IMR-90 (cell line): ENCODE data around the gene ZFR2. TPM values are rescaled to one million over a fixed set of nuclear protein-coding genes. Genes with fewer than 3 reads are reported as not detected.

Source experiments
- ATAC-seq: fragments of 200-7000 bp; cut with Tn5 transposase; 2 replicates; pipeline ENCODE4 v1.9.1; 2020; ENCODE audit warnings: low read depth, mild to moderate bottlenecking, moderate library complexity
- BruUV-seq: library from RNA; stranded (reverse); fragments of 400-500 nt; replicated peaks from 2 replicates; lab custom pipeline; 2021; lab: Mats Ljungman, UMichigan
- CTCF ChIA-PET: fragments of 300-600 bp; formaldehyde crosslinking; extraction: SDS; loops from one replicate; lab custom pipeline; 2021; ENCODE audit warnings: antibody characterized with exemption; lab: Yijun Ruan, JAX
- POLR2A ChIA-PET: fragments of 300-600 bp; sonication (Branson Sonifier 250); formaldehyde crosslinking; loops from one replicate; lab custom pipeline; 2022; ENCODE audit warnings: antibody characterized with exemption; ENCODE audit not compliant: unreplicated experiment; lab: Charles Lee
- DNase-seq: peaks from one replicate; pipeline ENCODE4 v3.0.0; 2013
- H2AFZ ChIP-seq: replicated peaks from 2 replicates; pipeline ENCODE3; 2013; ENCODE audit warnings: low read length, mild to moderate bottlenecking; ENCODE audit not compliant: poor library complexity
- H2AK5ac ChIP-seq: 2 replicates; pipeline ENCODE4 v1.6.1; 2013; ENCODE audit warnings: low read depth, low read length, inconsistent platforms
- H2AK9ac ChIP-seq: replicated peaks from 2 replicates; pipeline ENCODE3; 2013; ENCODE audit warnings: mild to moderate bottlenecking, low read depth, low read length, moderate library complexity; ENCODE audit not compliant: poor library complexity
- H2BK120ac ChIP-seq: 2 replicates; pipeline ENCODE4 v1.6.1; 2013; ENCODE audit warnings: low read depth, low read length, inconsistent platforms
- H2BK15ac ChIP-seq: 3 replicates; pipeline ENCODE4 v1.6.1; 2013; ENCODE audit warnings: low read depth, low read length, inconsistent platforms
- H2BK20ac ChIP-seq: 2 replicates; pipeline ENCODE4 v1.6.1; 2013; ENCODE audit warnings: low read depth, mild to moderate bottlenecking, inconsistent platforms, low read length, moderate library complexity
- H2BK5ac ChIP-seq: 2 replicates; pipeline ENCODE4 v1.6.1; 2013; ENCODE audit warnings: mild to moderate bottlenecking, low read depth, low read length, inconsistent platforms; ENCODE audit not compliant: poor library complexity, severe bottlenecking
- H3K14ac ChIP-seq: replicated peaks from 2 replicates; pipeline ENCODE4 v1.6.1; 2013; ENCODE audit warnings: low read depth, low read length, inconsistent platforms
- H3K18ac ChIP-seq: 2 replicates; pipeline ENCODE4 v1.6.1; 2013; ENCODE audit warnings: low read depth, low read length, control low read depth
- H3K23ac ChIP-seq: 2 replicates; pipeline ENCODE4 v1.6.1; 2013; ENCODE audit warnings: low read depth, low read length, inconsistent platforms
- H3K27ac ChIP-seq: 2 replicates; pipeline ENCODE4 v1.5.1; 2013; ENCODE audit warnings: mild to moderate bottlenecking, control low read depth, low read length; ENCODE audit not compliant: insufficient read depth
- H3K27me3 ChIP-seq: 2 replicates; pipeline ENCODE4 v1.6.1; 2013; ENCODE audit warnings: low read length; ENCODE audit not compliant: control insufficient read depth, insufficient read depth
- H3K36me3 ChIP-seq: 2 replicates; pipeline ENCODE4 v1.6.1; 2013; ENCODE audit warnings: low read length, mixed read lengths; ENCODE audit not compliant: control insufficient read depth, insufficient read depth
- H3K4ac ChIP-seq: 2 replicates; pipeline ENCODE4 v1.6.1; 2013; ENCODE audit warnings: low read depth, low read length, inconsistent platforms
- H3K4me1 ChIP-seq: 2 replicates; pipeline ENCODE4 v1.6.1; 2013; ENCODE audit warnings: low read length, mixed read lengths; ENCODE audit not compliant: control insufficient read depth, insufficient read depth
- H3K4me2 ChIP-seq: 2 replicates; pipeline ENCODE4 v1.6.1; 2013; ENCODE audit warnings: low read depth, mild to moderate bottlenecking, control low read depth, low read length, moderate library complexity
- H3K4me3 ChIP-seq: 2 replicates; pipeline ENCODE4 v1.5.1; 2013; ENCODE audit warnings: low read depth, mild to moderate bottlenecking, control low read depth, low read length, moderate library complexity; ENCODE audit not compliant: insufficient read depth
- H3K56ac ChIP-seq: 2 replicates; pipeline ENCODE4 v1.6.1; 2013; ENCODE audit warnings: low read length, inconsistent platforms; ENCODE audit not compliant: insufficient read depth; ENCODE audit errors: extremely low read depth
- H3K79me1 ChIP-seq, 2 experiments: 2 replicates each; pipeline ENCODE4 v1.6.1; 2013; ENCODE audit warnings: low read length in 2 of 2, inconsistent platforms in 1 of 2, low read depth in 1 of 2
- H3K9ac ChIP-seq: 2 replicates; pipeline ENCODE4 v1.6.1; 2013; ENCODE audit warnings: low read depth, low read length, control low read depth
- H3K9me1 ChIP-seq: 2 replicates; pipeline ENCODE4 v1.6.1; 2013; ENCODE audit warnings: low read length, inconsistent platforms; ENCODE audit not compliant: insufficient read depth
- H3K9me3 ChIP-seq: 2 replicates; pipeline ENCODE4 v1.6.1; 2013; ENCODE audit warnings: low read length; ENCODE audit not compliant: control insufficient read depth, insufficient read depth
- H4K20me1 ChIP-seq: 2 replicates; pipeline ENCODE4 v1.6.1; 2013; ENCODE audit warnings: low read length, inconsistent platforms; ENCODE audit not compliant: insufficient read depth
- H4K5ac ChIP-seq: 2 replicates; pipeline ENCODE4 v1.6.1; 2013; ENCODE audit warnings: mild to moderate bottlenecking, low read depth, low read length, control low read depth
- H4K8ac ChIP-seq, 2 experiments: 2 replicates each; pipeline ENCODE4 v1.6.1; 2013; ENCODE audit warnings: low read depth in 2 of 2, low read length in 2 of 2, control low read depth in 1 of 2, inconsistent platforms in 1 of 2
- H4K91ac ChIP-seq: 2 replicates; pipeline ENCODE4 v1.6.1; 2013; ENCODE audit warnings: low read depth, low read length, inconsistent platforms; ENCODE audit not compliant: insufficient read depth
- BHLHE40 ChIP-seq: fragments of 150-350 bp; IDR thresholded peaks from 2 replicates; pipeline ENCODE4 v1.6.1; 2016; ENCODE audit warnings: mild to moderate bottlenecking, low read depth, low read length
- CEBPB ChIP-seq: IDR thresholded peaks from 2 replicates; pipeline ENCODE4 v1.6.1; 2012; ENCODE audit warnings: low read depth, low read length, improper control_type of control experiment
- CHD1 ChIP-seq: IDR thresholded peaks from 2 replicates; pipeline ENCODE4 v1.6.1; 2012; ENCODE audit warnings: low read depth, low read length, improper control_type of control experiment
- CTCF ChIP-seq: conservative IDR thresholded peaks from 2 replicates; pipeline ENCODE4 v1.5.1; 2012; ENCODE audit warnings: mild to moderate bottlenecking, low read depth, low read length, improper control_type of control experiment
- ELK1 ChIP-seq: fragments of 150-350 bp; IDR thresholded peaks from 2 replicates; pipeline ENCODE4 v1.6.1; 2016; ENCODE audit warnings: low read depth, mild to moderate bottlenecking, low read length, moderate library complexity, borderline replicate concordance
- FOS ChIP-seq: fragments of 150-350 bp; IDR thresholded peaks from 2 replicates; pipeline ENCODE4 v1.6.1; 2016; ENCODE audit warnings: low read depth, low read length
- MAFK ChIP-seq: IDR thresholded peaks from 2 replicates; pipeline ENCODE4 v1.6.1; 2012; ENCODE audit warnings: low read depth, low read length, improper control_type of control experiment
- MAZ ChIP-seq: IDR thresholded peaks from 2 replicates; pipeline ENCODE4 v1.6.1; 2012; ENCODE audit warnings: low read depth, mild to moderate bottlenecking, low read length, improper control_type of control experiment, moderate library complexity, borderline replicate concordance
- MXI1 ChIP-seq: IDR thresholded peaks from 2 replicates; pipeline ENCODE4 v1.6.1; 2012; ENCODE audit warnings: low read depth, mild to moderate bottlenecking, low read length, moderate library complexity, borderline replicate concordance
- NFE2L2 ChIP-seq: fragments of 150-350 bp; IDR thresholded peaks from 2 replicates; pipeline ENCODE4 v1.6.1; 2016; ENCODE audit warnings: low read depth, mild to moderate bottlenecking, low read length
- POLR2A ChIP-seq: IDR thresholded peaks from 2 replicates; pipeline ENCODE4 v1.6.1; 2012; ENCODE audit warnings: mild to moderate bottlenecking, low read depth, low read length
- RAD21 ChIP-seq: IDR thresholded peaks from 2 replicates; pipeline ENCODE4 v1.6.1; 2012; ENCODE audit warnings: low read length, improper control_type of control experiment
- RCOR1 ChIP-seq: IDR thresholded peaks from 2 replicates; pipeline ENCODE4 v1.6.1; 2012; ENCODE audit warnings: mild to moderate bottlenecking, low read length, improper control_type of control experiment; ENCODE audit not compliant: insufficient replicate concordance
- RFX5 ChIP-seq: IDR thresholded peaks from 2 replicates; pipeline ENCODE4 v1.8.0; 2012; ENCODE audit warnings: low read depth, mild to moderate bottlenecking, low read length, moderate library complexity
- SMC3 ChIP-seq: fragments of 150-350 bp; IDR thresholded peaks from 2 replicates; pipeline ENCODE4 v1.6.1; 2016; ENCODE audit warnings: low read depth, mild to moderate bottlenecking, antibody characterized with exemption, low read length, moderate library complexity
- USF2 ChIP-seq: fragments of 150-350 bp; IDR thresholded peaks from 2 replicates; pipeline ENCODE4 v1.6.1; 2017; ENCODE audit warnings: mild to moderate bottlenecking, antibody characterized with exemption, low read length, low read depth
- WGBS, 2 experiments: methylation state at CpG; one replicate each; pipeline versions ENCODE4 v1.1.5 to v1.1.7; 2013; ENCODE audit warnings: missing lambda C conversion rate in 2 of 2; ENCODE audit not compliant: insufficient read length in 1 of 2; ENCODE audit errors: extremely low coverage in 2 of 2; 5-methylcytosine and 5-hydroxymethylcytosine counted together
- dilution Hi-C: fragments of 300-500 bp; cut with HindIII; formaldehyde crosslinking; loops from one replicate; pipeline ENCODE4 v1.14.3; 2018; ENCODE audit warnings: low sequenced_read_pairs; ENCODE audit not compliant: unreplicated experiment
- in situ Hi-C: fragments of 300-500 bp; cut with MboI; formaldehyde crosslinking; loops from 3 replicates; pipeline ENCODE4 v1.14.3; 2019; ENCODE audit warnings: low sequenced_read_pairs, inconsistent platforms, mixed read lengths
- intact Hi-C: fragments of 100-400 bp; cut with micrococcal nuclease; formaldehyde crosslinking; loops from 2 replicates; pipeline ENCODE4 v1.10.0; 2022
- polyA plus RNA-seq, 3 experiments: library from polyadenylated mRNA; depleted of rRNA; stranded (reverse); fragments of >200 nt; gene quantifications; 2 replicates each; pipeline ENCODE4 v1.2.3, GENCODE V29; 2012; ENCODE audit warnings: low replicate concordance in 1 of 3
- total RNA-seq: library from RNA; depleted of rRNA; stranded (reverse); fragments of >200 nt; gene quantifications from 2 replicates; pipeline ENCODE4 v1.2.3, GENCODE V29; 2012

The ZFR2 gene
- total and polyA plus RNA-seq, 2 of the 4 experiments (the other 2 are of a cell fraction) = 0.19 TPM; not detected in 1

GRCh38 chr19:3895788-3896187 is 26.9 kb upstream of the ZFR2 start:
- no peak overlapping the region for H2BK5ac ChIP-seq
- no peak overlapping the region for H3K4me2 ChIP-seq
- no peak overlapping the region for H2BK15ac ChIP-seq
- no peak overlapping the region for H3K56ac ChIP-seq
- no peaks in the 10 kb centered on the region for H3K79me1 ChIP-seq
- ChIA-PET CTCF (no interaction called here), POLR2A (no interaction called here)
- no peak overlapping the region for H3K27ac ChIP-seq
- dilution Hi-C loops = no loop called here
- H3K9me3 ChIP-seq = peaks cover 2% of the 10 kb centered on the region; the same call in 1 of the 2 replicates
- H3K18ac ChIP-seq = no peak overlapping the region
- no peak overlapping the region for H2AFZ ChIP-seq
- no peaks in the 10 kb centered on the region for H3K4me1 ChIP-seq
- H4K91ac ChIP-seq = no peak overlapping the region
- intact Hi-C loops = no loop called here
- no peak overlapping the region for H3K9ac ChIP-seq
- H2BK20ac ChIP-seq = no peak overlapping the region
- ATAC-seq = no peak
- no peaks in the 10 kb centered on the region for H4K20me1 ChIP-seq
- no peak overlapping the region for H3K14ac ChIP-seq
- no peak overlapping the region for H2AK9ac ChIP-seq
- TF ChIP-seq RFX5 (no peak), CEBPB (no peak), CHD1 (no peak), MAZ (no peak), RCOR1 (no peak), ELK1 (no peak), CTCF (no peak), POLR2A (no peak), SMC3 (no peak), FOS (no peak), USF2 (no peak), NFE2L2 (no peak), MXI1 (no peak), RAD21 (no peak), MAFK (no peak), BHLHE40 (no peak)
- peaks cover 5% of the 10 kb centered on the region; the same call in 1 of the 2 replicates for H3K27me3 ChIP-seq
- no peak overlapping the region for H4K5ac ChIP-seq
- no peak overlapping the region for H3K4ac ChIP-seq
- no peak overlapping the region for H2AK5ac ChIP-seq
- no peak for DNase-seq
- no peak overlapping the region for H3K23ac ChIP-seq
- no peak overlapping the region for H4K8ac ChIP-seq
- H3K9me1 ChIP-seq = no peaks in the 10 kb centered on the region
- no peak overlapping the region for H3K4me3 ChIP-seq
- no peak overlapping the region for H2BK120ac ChIP-seq
- BruUV-seq = no TSS peak
- no CpG with 5 or more reads among the region's 5 CpGs for WGBS, 2 experiments
- no peaks in the 10 kb centered on the region for H3K36me3 ChIP-seq
- in situ Hi-C loops = no loop called here
